LNCaP clone FGC (cell line): ENCODE results near the gene CCT3.
A peak's percentile ranks its signal among the peaks of the same experiment; 100 is the strongest.

Experiments
- DNase-seq: peaks from one replicate; pipeline ENCODE4 v3.0.0-alpha.2; 2011; ENCODE audit warnings: low read depth
- H3K4me3 ChIP-seq: 2 replicates; pipeline ENCODE4 v1.5.1; 2011; ENCODE audit warnings: mild to moderate bottlenecking, low read depth, low read length, control low read depth
- CTCF ChIP-seq: IDR thresholded peaks from 2 replicates; pipeline ENCODE4 v1.5.1; 2012; ENCODE audit warnings: mild to moderate bottlenecking; ENCODE audit not compliant: control insufficient read depth, insufficient read depth; ENCODE audit errors: extremely low read depth

Gene CCT3

DNA sequence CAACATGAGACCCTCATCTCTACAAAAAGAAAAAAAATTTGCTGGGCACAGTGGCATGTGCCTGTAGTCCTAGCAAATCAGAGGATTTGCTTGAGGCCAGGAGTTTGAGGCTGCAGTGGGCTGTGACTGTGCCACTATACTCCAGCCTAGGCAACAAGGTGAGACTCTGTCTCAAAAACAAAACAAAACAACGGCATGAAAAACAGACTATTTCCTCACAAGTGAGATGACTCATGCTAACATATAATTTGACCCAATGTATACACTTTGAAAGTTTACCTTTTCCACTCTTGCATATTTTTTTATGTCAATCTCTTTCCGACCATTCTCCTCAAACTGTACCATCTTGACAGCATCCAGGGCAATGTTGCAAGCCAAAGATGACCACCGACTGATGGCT is 17.5 kb downstream of the CCT3 start:
- TF ChIP-seq CTCF: no peak
- H3K4me3 ChIP-seq: no peak overlapping the region
- DNase-seq: no peak

DNA sequence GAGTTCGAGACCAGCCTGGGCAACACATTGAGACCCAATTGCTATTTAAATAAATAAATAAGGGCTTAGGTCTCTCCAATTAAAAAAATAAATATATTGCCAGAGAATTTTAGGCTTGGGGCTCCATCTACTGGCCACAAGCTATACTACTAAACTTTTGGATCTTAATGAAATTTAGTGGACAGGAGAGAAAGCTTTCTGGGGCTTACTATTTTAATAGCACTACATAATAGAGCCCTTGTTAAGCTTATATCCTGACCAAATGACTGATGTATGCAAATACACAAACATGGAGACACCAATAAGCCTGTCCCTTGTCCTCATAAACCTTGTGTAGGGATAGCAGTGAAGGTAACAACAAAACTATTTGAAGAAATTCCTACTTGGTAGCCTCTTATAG is 18.4 kb downstream of the CCT3 start:
- no peak overlapping the region for H3K4me3 ChIP-seq
- peak; percentile 45 for TF ChIP-seq CTCF
- no peak for DNase-seq

GRCh38 chr1:156316909-156317308 is 21.2 kb downstream of the CCT3 start:
- no peak for TF ChIP-seq CTCF
- H3K4me3 ChIP-seq: no peak overlapping the region
- no peak for DNase-seq

- H3K4me3 ChIP-seq: no peak overlapping the region
- DNase-seq: no peak
- no peak for TF ChIP-seq CTCF
Observed at GRCh38 chr1:156310962-156311361, 27.1 kb downstream of the CCT3 start.

GRCh38 chr1:156308078-156308477 is 30.0 kb downstream of the CCT3 start:
- TF ChIP-seq CTCF: no peak
- DNase-seq: no peak
- H3K4me3 ChIP-seq: no peak overlapping the region

- DNase-seq: no peak
- no peak for TF ChIP-seq CTCF
- no peak overlapping the region for H3K4me3 ChIP-seq
Observed at GRCh38 chr1:156305215-156305614, 32.9 kb downstream of the CCT3 start.

DNA sequence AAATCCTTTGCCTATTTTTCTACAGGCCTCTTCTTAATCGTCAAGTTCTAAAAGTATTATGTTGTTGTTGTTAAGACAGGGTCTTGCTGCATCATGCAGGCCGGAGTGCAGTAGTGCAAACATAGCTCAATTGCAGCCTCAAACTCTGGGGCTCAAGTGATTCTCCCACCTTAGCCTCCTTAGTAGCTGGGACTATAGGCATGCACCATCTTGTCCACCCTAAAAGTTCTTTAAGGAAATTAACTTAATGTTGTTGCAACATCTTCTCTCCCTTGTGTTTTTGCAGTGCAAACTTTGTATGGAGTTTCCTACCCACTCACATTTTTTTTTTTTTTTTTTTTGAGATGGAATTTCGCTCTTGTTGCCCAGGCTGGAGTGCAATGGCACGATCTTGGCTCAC is 34.9 kb downstream of the CCT3 start:
- H3K4me3 ChIP-seq: no peak overlapping the region
- no peak for TF ChIP-seq CTCF
- DNase-seq: no peak
